Spleen (tissue), 7 donors: Measurements from ENCODE around the gene NEAT1.

ENCODE experiments used
- CTCF ChIP-seq, 11 experiments: fragments of 200-600 bp in 7 of 11; fragments of 450-650 bp in 4 of 11; sonication (generic) in 4 of 11; IDR thresholded peaks in 8 of 11; conservative IDR thresholded peaks in 3 of 11; 1 replicate in 7 of 11; 2 replicates in 4 of 11; pipeline versions ENCODE4 v1.4.0 to v1.8.0; 2016 to 2021; ENCODE audit warnings: antibody characterized with exemption in 11 of 11, inconsistent platforms in 4 of 11, mild to moderate bottlenecking in 1 of 11
- POLR2A ChIP-seq, 3 donors: fragments of 450-650 bp; IDR thresholded peaks; one replicate each; pipeline ENCODE4 v1.5.1; 2017; ENCODE audit warnings: antibody characterized with exemption in 3 of 3, mild to moderate bottlenecking in 1 of 3
- POLR2AphosphoS5 ChIP-seq, 3 donors: sonication (generic); formaldehyde crosslinking; IDR thresholded peaks; one replicate each; pipeline ENCODE4 v1.5.1; 2017; ENCODE audit warnings: antibody characterized with exemption in 3 of 3
- donor health status: DM: no; HTN: no; CAD: no; lungs with moderate emphysema.
- donor health status: DM: no; HTN: no; CAD: no.
- donor health status: DM: no; HTN: no; CAD: no.

- TF ChIP-seq CTCF (IDR thresholded peaks at IDR 0.05 in 8 of 11, conservative IDR thresholded peaks at IDR 0.05 in 3 of 11) (no peak), POLR2A (IDR thresholded peaks at IDR 0.05) (no peak), POLR2AphosphoS5 (IDR thresholded peaks at IDR 0.05) (no peak)
Measured at GRCh38 chr11:65456418-65456817, 33.8 kb downstream of the NEAT1 start.
